GM12874 (cell line): ENCODE measurements around the gene CACNG4.

Source experiments
- TF ChIP-seq, protein P1 (sequence below): IDR thresholded peaks from 2 replicates; pipeline ENCODE4 v1.5.1; 2011; ENCODE audit warnings: low read depth, mild to moderate bottlenecking, control low read depth, low read length, moderate library complexity; ENCODE audit not compliant: insufficient read depth

CACNG4 gene

GRCh38 chr17:67049025-67049739 lies 84.7 kb downstream of the CACNG4 start:
- TF ChIP-seq, protein P1, sequence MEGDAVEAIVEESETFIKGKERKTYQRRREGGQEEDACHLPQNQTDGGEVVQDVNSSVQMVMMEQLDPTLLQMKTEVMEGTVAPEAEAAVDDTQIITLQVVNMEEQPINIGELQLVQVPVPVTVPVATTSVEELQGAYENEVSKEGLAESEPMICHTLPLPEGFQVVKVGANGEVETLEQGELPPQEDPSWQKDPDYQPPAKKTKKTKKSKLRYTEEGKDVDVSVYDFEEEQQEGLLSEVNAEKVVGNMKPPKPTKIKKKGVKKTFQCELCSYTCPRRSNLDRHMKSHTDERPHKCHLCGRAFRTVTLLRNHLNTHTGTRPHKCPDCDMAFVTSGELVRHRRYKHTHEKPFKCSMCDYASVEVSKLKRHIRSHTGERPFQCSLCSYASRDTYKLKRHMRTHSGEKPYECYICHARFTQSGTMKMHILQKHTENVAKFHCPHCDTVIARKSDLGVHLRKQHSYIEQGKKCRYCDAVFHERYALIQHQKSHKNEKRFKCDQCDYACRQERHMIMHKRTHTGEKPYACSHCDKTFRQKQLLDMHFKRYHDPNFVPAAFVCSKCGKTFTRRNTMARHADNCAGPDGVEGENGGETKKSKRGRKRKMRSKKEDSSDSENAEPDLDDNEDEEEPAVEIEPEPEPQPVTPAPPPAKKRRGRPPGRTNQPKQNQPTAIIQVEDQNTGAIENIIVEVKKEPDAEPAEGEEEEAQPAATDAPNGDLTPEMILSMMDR, result no peak

GRCh38 chr17:67050066-67050465 lies 85.6 kb downstream of the CACNG4 start:
- TF ChIP-seq, protein P1, result no peak

DNA sequence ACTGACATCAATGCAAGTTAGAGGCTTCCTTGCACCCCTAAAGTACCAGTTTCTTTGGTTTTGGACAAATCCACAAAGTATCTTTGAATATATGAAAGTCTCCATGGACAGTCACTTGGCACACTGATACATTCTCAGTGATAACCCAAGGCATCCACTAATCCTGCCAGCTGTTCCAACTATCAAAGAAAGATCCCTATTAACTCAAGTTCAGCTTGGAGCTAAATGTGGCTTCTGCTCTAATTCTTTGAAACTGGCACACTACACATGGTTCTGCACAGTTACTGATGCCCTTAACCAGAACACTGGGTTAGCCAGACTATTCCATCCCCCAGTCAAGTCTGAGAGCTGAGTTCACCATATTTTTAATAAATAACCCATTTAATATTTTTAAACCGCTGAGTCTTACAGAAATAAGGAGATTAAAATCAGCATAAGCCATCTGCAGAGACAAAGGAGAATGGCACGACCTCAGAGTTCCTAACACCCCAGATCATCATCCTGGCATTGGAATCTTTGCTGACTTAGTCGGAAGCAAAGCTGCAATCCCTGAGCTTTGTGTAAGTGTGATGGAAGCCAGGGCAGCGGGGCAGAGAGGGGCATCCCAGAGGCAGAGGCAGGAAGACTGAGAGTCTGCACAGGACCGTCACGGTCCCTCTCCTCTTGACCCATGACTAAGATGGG lies 86.1 kb downstream of the CACNG4 start:
- TF ChIP-seq, protein P1, result no peak

- TF ChIP-seq, protein P1, result no peak
Observed at GRCh38 chr17:67051155-67051538, 86.6 kb downstream of the CACNG4 start.

- TF ChIP-seq, protein P1, result no peak
Observed at GRCh38 chr17:67051837-67052236, 87.3 kb downstream of the CACNG4 start.

- TF ChIP-seq, protein P1, result no peak
Observed at GRCh38 chr17:67052720-67053437, 88.4 kb downstream of the CACNG4 start.

DNA sequence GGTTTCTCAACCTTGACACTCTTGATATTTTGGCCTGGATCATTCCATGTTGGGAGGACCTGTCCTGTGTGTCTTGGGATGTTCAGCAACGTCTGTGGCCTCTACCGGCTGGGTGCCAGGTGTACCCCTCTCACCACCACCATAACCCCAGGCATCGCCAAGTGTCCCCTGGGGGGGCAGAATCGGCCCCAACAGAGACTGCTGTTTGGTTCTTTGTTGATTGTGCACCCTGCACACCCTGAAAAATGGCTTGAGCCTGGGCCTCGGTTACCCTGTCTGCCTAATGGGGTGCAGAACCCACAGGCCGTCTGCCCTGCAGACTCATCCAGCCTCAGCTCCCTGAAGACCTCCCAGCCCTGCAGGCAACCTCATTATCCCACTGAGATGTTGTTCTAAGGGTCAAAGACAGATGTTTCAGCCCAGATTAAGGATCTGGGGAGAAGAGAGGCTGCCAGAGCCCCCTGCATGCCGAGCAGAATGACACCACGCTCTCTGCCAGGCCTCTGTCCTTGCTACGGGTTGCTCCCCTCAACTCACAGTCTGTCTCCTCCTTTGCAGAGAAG lies 89.0 kb downstream of the CACNG4 start:
- TF ChIP-seq, protein P1, result no peak
